ENCODE data around the gene WDR64. TPM values are rescaled to one million over a fixed set of nuclear protein-coding genes. Genes with fewer than 3 reads are reported as not detected.
A peak's percentile ranks its signal among the peaks of the same experiment; 100 is the strongest.

WDR64 gene
- total RNA-seq, 1 donor from 2014 or later: 0.17 TPM

DNA sequence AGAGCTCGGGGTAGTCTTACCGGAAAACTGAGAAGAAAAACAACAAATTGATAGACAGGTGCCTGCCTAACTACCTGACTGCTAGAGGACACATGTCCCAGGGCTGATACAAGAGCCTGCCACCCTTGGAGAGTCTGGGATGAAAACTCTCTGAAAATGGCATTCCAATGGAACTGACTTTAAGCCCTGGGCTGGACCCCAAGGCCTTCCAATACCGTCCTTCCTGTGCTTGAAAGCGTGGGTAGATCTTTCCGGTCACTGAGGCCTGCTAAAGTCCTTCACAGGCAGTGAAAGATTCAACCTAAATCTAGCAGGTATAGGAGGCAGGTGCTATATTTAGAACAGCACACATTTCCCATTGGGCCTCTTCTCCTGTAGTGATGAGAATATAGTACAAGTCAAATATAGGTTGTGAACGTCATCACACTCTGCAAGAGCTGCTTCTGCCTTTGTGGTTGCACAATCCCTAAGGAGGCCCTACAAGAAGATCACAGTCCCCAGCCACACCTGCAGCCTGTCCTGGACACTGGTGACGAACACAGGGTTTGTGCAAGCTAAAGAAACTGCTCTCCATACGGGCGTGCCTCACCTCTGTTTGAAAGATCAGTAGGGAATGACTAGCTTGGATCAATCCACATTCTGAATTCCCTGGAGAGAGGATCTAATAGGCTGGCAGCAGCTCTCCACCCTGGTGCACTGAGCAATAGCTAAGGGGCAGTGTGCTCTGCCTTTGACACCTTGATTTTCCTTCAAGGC lies 11.0 kb upstream of the WDR64 start:
- Mint-ChIP-seq H3K27ac (ENCODE audit: unreplicated experiment) (peak overlapping the region; percentile 87), H3K27me3 (ENCODE audit: low read depth) (no peaks in the 10 kb centered on the region), H3K4me3 (ENCODE audit: unreplicated experiment) (peak overlapping the region; percentile 71), H3K36me3 (ENCODE audit: low read depth) (no peaks in the 10 kb centered on the region), H3K9me3 (ENCODE audit: low read depth) (peaks cover 8% of the 10 kb centered on the region), H3K4me1 (ENCODE audit: low read depth) (peaks cover 51% of the 10 kb centered on the region)
- TF ChIP-seq, protein P1, sequence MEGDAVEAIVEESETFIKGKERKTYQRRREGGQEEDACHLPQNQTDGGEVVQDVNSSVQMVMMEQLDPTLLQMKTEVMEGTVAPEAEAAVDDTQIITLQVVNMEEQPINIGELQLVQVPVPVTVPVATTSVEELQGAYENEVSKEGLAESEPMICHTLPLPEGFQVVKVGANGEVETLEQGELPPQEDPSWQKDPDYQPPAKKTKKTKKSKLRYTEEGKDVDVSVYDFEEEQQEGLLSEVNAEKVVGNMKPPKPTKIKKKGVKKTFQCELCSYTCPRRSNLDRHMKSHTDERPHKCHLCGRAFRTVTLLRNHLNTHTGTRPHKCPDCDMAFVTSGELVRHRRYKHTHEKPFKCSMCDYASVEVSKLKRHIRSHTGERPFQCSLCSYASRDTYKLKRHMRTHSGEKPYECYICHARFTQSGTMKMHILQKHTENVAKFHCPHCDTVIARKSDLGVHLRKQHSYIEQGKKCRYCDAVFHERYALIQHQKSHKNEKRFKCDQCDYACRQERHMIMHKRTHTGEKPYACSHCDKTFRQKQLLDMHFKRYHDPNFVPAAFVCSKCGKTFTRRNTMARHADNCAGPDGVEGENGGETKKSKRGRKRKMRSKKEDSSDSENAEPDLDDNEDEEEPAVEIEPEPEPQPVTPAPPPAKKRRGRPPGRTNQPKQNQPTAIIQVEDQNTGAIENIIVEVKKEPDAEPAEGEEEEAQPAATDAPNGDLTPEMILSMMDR (IDR thresholded peaks at IDR 0.05): no peak
- no peak for DNase-seq (ENCODE audit: low spot score)

DNA sequence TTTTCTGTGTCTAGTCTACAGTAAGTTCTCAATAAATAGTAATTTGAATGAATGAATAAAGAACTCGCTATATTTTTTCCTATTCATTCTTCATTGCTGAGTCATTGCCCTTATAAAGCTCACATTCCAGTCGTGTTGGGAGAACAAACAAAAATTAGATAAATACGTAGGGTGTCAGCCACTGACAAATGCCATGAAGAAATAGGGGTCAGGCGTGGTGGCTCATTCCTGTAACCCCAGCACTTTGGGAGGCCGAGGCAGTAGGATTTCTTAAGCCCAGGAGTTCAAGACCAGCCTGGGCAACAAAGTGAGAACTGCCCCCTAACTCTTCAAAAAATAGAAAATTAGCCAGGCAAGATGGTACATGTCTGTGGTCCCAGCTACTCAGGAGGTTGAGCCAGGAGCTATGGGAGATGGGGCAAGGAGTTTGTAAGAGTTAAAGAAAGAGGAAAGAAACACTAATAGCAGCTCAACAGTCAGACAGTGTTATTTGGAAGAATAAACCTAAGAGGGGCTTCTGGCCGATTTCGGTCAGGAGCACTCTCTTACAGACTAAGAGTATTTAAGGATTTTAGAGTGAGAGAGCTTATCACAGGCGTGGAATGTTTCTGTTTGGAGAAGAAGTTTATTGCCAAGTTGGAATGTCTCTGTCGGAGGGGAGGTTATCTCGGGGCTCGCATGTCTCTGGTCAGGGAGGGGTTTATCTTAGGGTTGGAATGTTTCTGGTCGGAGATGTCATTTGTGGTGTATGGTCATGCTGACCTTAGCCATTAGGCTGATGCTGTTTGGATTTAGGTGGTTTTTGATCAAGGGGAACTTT lies 10.1 kb upstream of the WDR64 start:
- H3K36me3 Mint-ChIP-seq (ENCODE audit: low read depth): no peaks in the 10 kb centered on the region
- peak overlapping the region; percentile 38 for H3K27ac Mint-ChIP-seq (ENCODE audit: unreplicated experiment)
- peaks cover 42% of the 10 kb centered on the region for H3K4me1 Mint-ChIP-seq (ENCODE audit: low read depth)
- no peak for DNase-seq (ENCODE audit: low spot score)
- TF ChIP-seq, protein P1 (IDR thresholded peaks at IDR 0.05): no peak
- peaks cover 8% of the 10 kb centered on the region for H3K9me3 Mint-ChIP-seq (ENCODE audit: low read depth)
- H3K4me3 Mint-ChIP-seq (ENCODE audit: unreplicated experiment): no peak overlapping the region
- H3K27me3 Mint-ChIP-seq (ENCODE audit: low read depth): no peaks in the 10 kb centered on the region

DNA sequence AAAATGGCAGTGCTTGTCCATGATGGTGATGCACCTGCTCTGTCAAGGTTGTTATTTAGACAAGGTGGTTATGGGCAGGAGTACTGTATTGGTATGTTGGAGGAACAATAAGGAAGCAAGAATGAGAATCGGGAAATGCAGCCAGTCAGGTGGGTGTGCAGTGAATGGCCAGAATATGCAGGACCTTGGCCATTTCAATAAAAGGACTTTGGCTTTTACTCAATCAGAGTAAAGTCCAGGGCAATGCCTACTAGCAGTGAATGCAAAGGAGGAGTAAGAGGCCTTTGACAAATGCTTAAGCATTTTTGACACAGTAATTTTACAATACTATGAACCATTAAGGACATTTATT lies 9.5 kb upstream of the WDR64 start:
- peak overlapping the region; percentile 38 for H3K27ac Mint-ChIP-seq (ENCODE audit: unreplicated experiment)
- no peak overlapping the region for H3K4me3 Mint-ChIP-seq (ENCODE audit: unreplicated experiment)
- no peaks in the 10 kb centered on the region for H3K27me3 Mint-ChIP-seq (ENCODE audit: low read depth)
- no peak for DNase-seq (ENCODE audit: low spot score)
- peaks cover 8% of the 10 kb centered on the region for H3K9me3 Mint-ChIP-seq (ENCODE audit: low read depth)
- no peaks in the 10 kb centered on the region for H3K36me3 Mint-ChIP-seq (ENCODE audit: low read depth)
- TF ChIP-seq, protein P1 (IDR thresholded peaks at IDR 0.05): no peak
- peaks cover 36% of the 10 kb centered on the region for H3K4me1 Mint-ChIP-seq (ENCODE audit: low read depth)

DNA sequence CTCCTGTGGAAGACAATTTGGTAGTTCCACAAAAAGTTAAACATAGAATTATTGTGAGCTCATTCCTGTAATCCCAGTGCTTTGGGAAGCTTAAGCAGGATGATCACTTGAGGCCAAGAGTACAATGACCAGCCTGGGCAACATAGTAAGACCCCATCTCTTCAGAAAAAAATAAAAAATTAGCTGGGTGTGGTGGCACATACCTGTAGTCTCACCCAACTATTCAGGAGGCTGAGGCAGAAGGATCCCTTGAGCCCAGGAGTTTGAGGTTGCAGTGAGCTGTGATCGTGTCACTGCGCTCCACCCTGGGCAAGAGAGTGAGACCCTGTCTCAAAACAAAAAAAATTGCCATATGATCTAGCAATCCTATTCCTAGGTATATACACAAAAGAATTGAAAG lies 7.8 kb upstream of the WDR64 start:
- TF ChIP-seq, protein P1 (IDR thresholded peaks at IDR 0.05): no peak
- peaks cover 21% of the 10 kb centered on the region for H3K4me1 Mint-ChIP-seq (ENCODE audit: low read depth)
- no peaks in the 10 kb centered on the region for H3K36me3 Mint-ChIP-seq (ENCODE audit: low read depth)
- H3K27me3 Mint-ChIP-seq (ENCODE audit: low read depth): no peaks in the 10 kb centered on the region
- no peak overlapping the region for H3K27ac Mint-ChIP-seq (ENCODE audit: unreplicated experiment)
- DNase-seq (ENCODE audit: low spot score): no peak
- H3K4me3 Mint-ChIP-seq (ENCODE audit: unreplicated experiment): no peak overlapping the region
- peaks cover 8% of the 10 kb centered on the region for H3K9me3 Mint-ChIP-seq (ENCODE audit: low read depth)

DNA sequence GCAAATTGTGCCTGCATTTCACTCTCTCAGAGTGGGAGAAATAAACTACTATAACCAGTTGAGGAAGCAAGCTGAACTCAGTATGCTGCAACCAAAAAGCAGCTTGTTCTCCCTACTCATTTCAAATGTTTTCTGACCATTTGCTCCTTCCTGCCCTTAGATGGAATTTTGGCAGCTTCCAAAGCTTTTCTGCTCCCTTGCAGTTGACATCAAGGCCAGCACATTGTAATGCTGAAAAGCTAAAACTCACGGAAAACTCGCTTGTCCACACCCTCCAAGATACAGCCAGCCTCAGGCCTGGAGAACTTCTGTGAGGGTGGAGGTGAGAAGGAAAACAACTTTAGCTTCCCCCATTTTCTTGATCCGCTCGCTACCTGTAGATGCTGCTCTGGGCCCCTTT lies 6.9 kb upstream of the WDR64 start:
- TF ChIP-seq, protein P1 (IDR thresholded peaks at IDR 0.05): no peak
- no peak overlapping the region for H3K27ac Mint-ChIP-seq (ENCODE audit: unreplicated experiment)

More for the DNA sequence above, 6.9 kb upstream of the WDR64 start:
- no peak for DNase-seq (ENCODE audit: low spot score)
- Mint-ChIP-seq H3K27me3 (ENCODE audit: low read depth) (peaks cover 2% of the 10 kb centered on the region), H3K36me3 (ENCODE audit: low read depth) (no peaks in the 10 kb centered on the region), H3K4me1 (ENCODE audit: low read depth) (peaks cover 19% of the 10 kb centered on the region), H3K4me3 (ENCODE audit: unreplicated experiment) (no peak overlapping the region), H3K9me3 (ENCODE audit: low read depth) (peaks cover 12% of the 10 kb centered on the region)
